ENCODE measurements around the gene ZNF804B. TPM values are rescaled to one million over a fixed set of nuclear protein-coding genes. Genes with fewer than 3 reads are reported as not detected.

Gene ZNF804B
- polyA plus RNA-seq (2013): 0.01 TPM in 1 of 2 replicates, not detected in the other

DNA sequence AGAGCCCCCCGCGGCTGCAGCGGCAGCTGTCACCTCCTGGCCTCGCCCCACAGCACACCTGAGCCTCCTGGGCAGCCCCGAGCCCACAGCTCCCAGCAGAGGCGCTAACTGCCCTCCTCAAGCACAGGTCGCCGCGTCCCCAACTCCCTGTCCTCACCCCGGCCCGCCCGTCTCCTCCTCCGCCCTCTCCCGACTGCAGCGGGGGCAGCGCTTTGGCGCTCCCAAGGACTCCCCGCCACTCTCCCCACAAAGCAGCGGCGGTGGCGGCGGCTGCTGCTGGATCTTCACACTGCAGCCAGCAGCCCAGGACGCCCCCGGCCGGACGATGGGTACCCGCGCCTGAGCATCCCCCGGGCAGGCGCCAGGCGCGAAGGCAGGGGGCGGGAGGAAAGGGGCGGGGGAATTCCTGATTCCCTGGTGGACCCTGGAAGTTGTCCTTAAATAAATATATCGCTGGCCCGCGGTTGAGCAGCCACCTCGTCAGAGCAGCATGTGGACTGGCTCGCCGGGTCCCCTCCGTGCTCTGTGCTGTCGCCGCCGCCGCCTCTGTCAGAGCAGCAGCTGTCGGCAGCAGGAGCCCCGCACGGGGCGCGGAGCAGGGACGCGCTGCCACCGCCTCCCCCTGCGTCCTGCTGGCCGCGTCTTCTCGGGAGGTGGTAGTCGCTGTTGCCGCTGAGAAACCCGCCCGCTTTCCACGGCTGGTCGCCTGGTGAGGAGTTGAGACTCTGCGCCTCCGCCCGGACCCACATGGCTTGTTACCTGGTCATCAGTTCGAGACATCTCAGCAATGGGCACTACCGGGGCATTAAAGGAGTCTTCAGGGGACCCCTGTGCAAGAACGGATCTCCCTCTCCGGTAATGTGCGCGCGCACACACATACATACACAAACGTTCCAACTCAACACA is at the start of gene ZNF804B:
Gene ZNF804B (plus strand): TSS at position 471 of the 906 bp plus-strand sequence. CDS start 277 bp downstream, at position 748.
- no peak within 1 kb of the TSS for H3K9ac ChIP-seq (ENCODE audit: low read length)
- H3K23ac ChIP-seq (ENCODE audit: low read length): no peak within 1 kb of the TSS
- H3K4me1 ChIP-seq (ENCODE audit: control insufficient read depth in 1 of 2, insufficient read depth in 2 of 2, low read length in 2 of 2): peaks cover 4 to 6% of the 10 kb centered on the region in 2 experiments
- no peaks in the 10 kb centered on the region for H3K79me2 ChIP-seq (ENCODE audit: control insufficient read depth, insufficient read depth, low read length, poor library complexity)
- no peak for DNase-seq
- H3K9me3 ChIP-seq (ENCODE audit: insufficient read depth, low read depth, low read length): no peaks in the 10 kb centered on the region
- no peaks in the 10 kb centered on the region for H3K79me1 ChIP-seq (ENCODE audit: low read length)
- peak within 1 kb of the TSS; percentile 57 for H3K4me2 ChIP-seq (ENCODE audit: low read length)
- no peaks in the 10 kb centered on the region for H3K36me3 ChIP-seq (ENCODE audit: control insufficient read depth in 1 of 2, insufficient read depth in 2 of 2, low read length in 2 of 2)
- no peak within 1 kb of the TSS for H2AFZ ChIP-seq (ENCODE audit: insufficient read depth, low read length, poor library complexity)
- H3K18ac ChIP-seq (ENCODE audit: low read length): no peak within 1 kb of the TSS
- no peak within 1 kb of the TSS for H2BK12ac ChIP-seq (ENCODE audit: low read length)
- peaks cover 28% of the 10 kb centered on the region for H3K27me3 ChIP-seq (ENCODE audit: insufficient read depth, low read length)
- no peak within 1 kb of the TSS for H4K12ac ChIP-seq (ENCODE audit: low read depth, low read length)
- H2BK120ac ChIP-seq (ENCODE audit: insufficient read depth, low read length, poor library complexity): no peak within 1 kb of the TSS
- H2AK5ac ChIP-seq (ENCODE audit: low read length): no peak within 1 kb of the TSS
- H3K4ac ChIP-seq (ENCODE audit: low read depth, low read length): no peak within 1 kb of the TSS
- no peak within 1 kb of the TSS for H3K27ac ChIP-seq (ENCODE audit: low read depth, low read length)
- no CpG with 5 or more reads among the region's 74 CpGs for WGBS (ENCODE audit: extremely low coverage, insufficient coverage, insufficient read length)
- no peak within 1 kb of the TSS for H4K91ac ChIP-seq (ENCODE audit: low read depth, low read length)
- H4K8ac ChIP-seq (ENCODE audit: low read depth, low read length): no peak within 1 kb of the TSS
- H3K14ac ChIP-seq (ENCODE audit: low read length): no peak within 1 kb of the TSS
- H2BK5ac ChIP-seq (ENCODE audit: low read depth, low read length, poor library complexity): no peak within 1 kb of the TSS
- H3K4me3 ChIP-seq (ENCODE audit: low read depth, low read length): peak within 1 kb of the TSS; percentile 53

DNA sequence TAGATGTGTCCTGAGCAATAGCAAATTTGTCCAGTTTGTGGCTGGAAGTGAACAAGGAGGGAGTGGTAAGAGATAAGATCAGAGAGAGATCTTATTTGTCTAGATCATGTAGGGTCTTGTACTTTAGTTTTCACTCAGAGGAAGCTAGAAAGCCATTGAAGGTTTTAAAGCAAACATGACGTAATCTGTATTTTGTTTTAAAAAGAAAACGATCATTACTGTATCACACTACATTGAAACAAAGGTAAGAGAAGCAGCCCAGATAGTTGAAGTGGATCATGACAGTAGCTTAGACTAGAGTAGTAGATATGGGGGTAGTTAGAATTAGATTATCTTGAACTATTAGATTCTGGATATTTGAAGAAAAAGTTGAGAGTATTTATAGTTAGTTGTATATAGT is 23.6 kb upstream of the ZNF804B start:
- no peak overlapping the region for H3K4me3 ChIP-seq (ENCODE audit: low read depth, low read length)
- no peak overlapping the region for H3K4ac ChIP-seq (ENCODE audit: low read depth, low read length)
- H3K23ac ChIP-seq (ENCODE audit: low read length): no peak overlapping the region
- no peak overlapping the region for H3K18ac ChIP-seq (ENCODE audit: low read length)
- no peak overlapping the region for H3K14ac ChIP-seq (ENCODE audit: low read length)
- H2AFZ ChIP-seq (ENCODE audit: insufficient read depth, low read length, poor library complexity): no peak overlapping the region
- no peak overlapping the region for H4K91ac ChIP-seq (ENCODE audit: low read depth, low read length)
- H3K4me2 ChIP-seq (ENCODE audit: low read length): no peak overlapping the region
- DNase-seq: no peak
- H3K79me2 ChIP-seq (ENCODE audit: control insufficient read depth, insufficient read depth, low read length, poor library complexity): no peaks in the 10 kb centered on the region
- WGBS (ENCODE audit: extremely low coverage, insufficient coverage, insufficient read length): no CpG with 5 or more reads among the region's 2 CpGs
- no peak overlapping the region for H2BK5ac ChIP-seq (ENCODE audit: low read depth, low read length, poor library complexity)
- H2BK120ac ChIP-seq (ENCODE audit: insufficient read depth, low read length, poor library complexity): no peak overlapping the region
- no peaks in the 10 kb centered on the region for H3K36me3 ChIP-seq (ENCODE audit: control insufficient read depth in 1 of 2, insufficient read depth in 2 of 2, low read length in 2 of 2)
- H3K9ac ChIP-seq (ENCODE audit: low read length): no peak overlapping the region
- no peak overlapping the region for H4K8ac ChIP-seq (ENCODE audit: low read depth, low read length)
- no peak overlapping the region for H3K27ac ChIP-seq (ENCODE audit: low read depth, low read length)
- no peak overlapping the region for H2AK5ac ChIP-seq (ENCODE audit: low read length)
- H3K4me1 ChIP-seq (ENCODE audit: control insufficient read depth in 1 of 2, insufficient read depth in 2 of 2, low read length in 2 of 2): no peaks in the 10 kb centered on the region
- no peaks in the 10 kb centered on the region for H3K9me3 ChIP-seq (ENCODE audit: insufficient read depth, low read depth, low read length)
- no peaks in the 10 kb centered on the region for H3K27me3 ChIP-seq (ENCODE audit: insufficient read depth, low read length)
- H4K12ac ChIP-seq (ENCODE audit: low read depth, low read length): no peak overlapping the region
- H3K79me1 ChIP-seq (ENCODE audit: low read length): no peaks in the 10 kb centered on the region
- no peak overlapping the region for H2BK12ac ChIP-seq (ENCODE audit: low read length)

DNA sequence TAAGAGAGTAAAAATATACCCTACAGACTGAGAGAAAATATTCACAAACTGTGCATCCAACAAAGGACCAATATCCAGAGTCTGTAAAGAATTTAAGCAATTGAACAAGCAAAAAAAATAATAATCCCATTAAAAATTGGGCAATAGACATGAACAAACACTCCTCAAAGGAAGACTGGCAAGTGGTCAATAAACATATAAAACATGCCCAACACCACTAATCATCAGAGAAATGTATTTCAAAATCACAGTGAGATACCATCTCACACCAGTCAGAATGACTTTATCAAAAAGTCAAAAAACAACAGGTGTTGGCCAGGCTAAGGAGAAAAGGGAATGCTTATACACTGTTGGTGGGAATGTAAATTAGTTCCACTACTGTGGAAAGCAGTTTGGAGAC is 21.9 kb upstream of the ZNF804B start:
- Histone ChIP-seq H3K23ac (ENCODE audit: low read length) (no peak overlapping the region), H3K79me2 (ENCODE audit: control insufficient read depth, insufficient read depth, low read length, poor library complexity) (no peaks in the 10 kb centered on the region), H2BK12ac (ENCODE audit: low read length) (no peak overlapping the region), H3K14ac (ENCODE audit: low read length) (no peak overlapping the region), H3K4ac (ENCODE audit: low read depth, low read length) (no peak overlapping the region), H2BK120ac (ENCODE audit: insufficient read depth, low read length, poor library complexity) (no peak overlapping the region), H3K79me1 (ENCODE audit: low read length) (no peaks in the 10 kb centered on the region), H4K12ac (ENCODE audit: low read depth, low read length) (no peak overlapping the region), H3K4me2 (ENCODE audit: low read length) (no peak overlapping the region), H3K9me3 (ENCODE audit: insufficient read depth, low read depth, low read length) (no peaks in the 10 kb centered on the region), H3K9ac (ENCODE audit: low read length) (no peak overlapping the region), H4K8ac (ENCODE audit: low read depth, low read length) (no peak overlapping the region), H4K91ac (ENCODE audit: low read depth, low read length) (no peak overlapping the region), H3K36me3 (ENCODE audit: control insufficient read depth in 1 of 2, insufficient read depth in 2 of 2, low read length in 2 of 2) (no peaks in the 10 kb centered on the region), H3K18ac (ENCODE audit: low read length) (no peak overlapping the region), H3K27ac (ENCODE audit: low read depth, low read length) (no peak overlapping the region), H2AFZ (ENCODE audit: insufficient read depth, low read length, poor library complexity) (no peak overlapping the region), H2AK5ac (ENCODE audit: low read length) (no peak overlapping the region), H3K4me1 (ENCODE audit: control insufficient read depth in 1 of 2, insufficient read depth in 2 of 2, low read length in 2 of 2) (no peaks in the 10 kb centered on the region), H3K27me3 (ENCODE audit: insufficient read depth, low read length) (no peaks in the 10 kb centered on the region), H3K4me3 (ENCODE audit: low read depth, low read length) (no peak overlapping the region), H2BK5ac (ENCODE audit: low read depth, low read length, poor library complexity) (no peak overlapping the region)
- DNase-seq: no peak

DNA sequence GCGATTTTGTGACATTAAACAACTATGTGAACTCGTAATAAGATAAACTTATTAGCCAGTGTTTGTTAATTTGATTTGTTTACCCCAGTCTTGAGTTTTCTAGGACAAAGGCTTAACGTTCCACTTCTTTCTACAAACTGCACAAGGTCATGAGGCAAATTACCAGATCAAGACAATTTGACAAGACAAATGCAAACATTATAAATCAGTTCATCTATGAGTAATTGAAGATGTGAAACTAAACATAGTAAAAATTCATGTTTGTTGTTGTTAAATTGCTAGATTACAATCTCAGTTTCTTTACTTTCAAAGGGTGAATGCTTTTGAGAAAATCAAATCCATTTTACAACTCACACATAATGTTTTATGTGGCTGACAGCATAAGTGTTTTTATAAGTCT is 13.4 kb upstream of the ZNF804B start:
- Histone ChIP-seq H3K4me3 (ENCODE audit: low read depth, low read length) (no peak overlapping the region), H4K12ac (ENCODE audit: low read depth, low read length) (no peak overlapping the region), H3K23ac (ENCODE audit: low read length) (no peak overlapping the region), H3K27me3 (ENCODE audit: insufficient read depth, low read length) (no peaks in the 10 kb centered on the region), H2BK120ac (ENCODE audit: insufficient read depth, low read length, poor library complexity) (no peak overlapping the region), H3K14ac (ENCODE audit: low read length) (no peak overlapping the region), H3K79me2 (ENCODE audit: control insufficient read depth, insufficient read depth, low read length, poor library complexity) (no peaks in the 10 kb centered on the region), H2BK5ac (ENCODE audit: low read depth, low read length, poor library complexity) (no peak overlapping the region), H3K79me1 (ENCODE audit: low read length) (no peaks in the 10 kb centered on the region), H3K18ac (ENCODE audit: low read length) (no peak overlapping the region), H3K27ac (ENCODE audit: low read depth, low read length) (no peak overlapping the region), H2BK12ac (ENCODE audit: low read length) (no peak overlapping the region), H2AK5ac (ENCODE audit: low read length) (no peak overlapping the region), H3K4ac (ENCODE audit: low read depth, low read length) (no peak overlapping the region), H3K9ac (ENCODE audit: low read length) (no peak overlapping the region), H4K91ac (ENCODE audit: low read depth, low read length) (no peak overlapping the region), H2AFZ (ENCODE audit: insufficient read depth, low read length, poor library complexity) (no peak overlapping the region), H3K4me2 (ENCODE audit: low read length) (no peak overlapping the region), H4K8ac (ENCODE audit: low read depth, low read length) (no peak overlapping the region), H3K9me3 (ENCODE audit: insufficient read depth, low read depth, low read length) (no peaks in the 10 kb centered on the region), H3K36me3 (ENCODE audit: control insufficient read depth in 1 of 2, insufficient read depth in 2 of 2, low read length in 2 of 2) (no peaks in the 10 kb centered on the region), H3K4me1 (ENCODE audit: control insufficient read depth in 1 of 2, insufficient read depth in 2 of 2, low read length in 2 of 2) (no peaks in the 10 kb centered on the region)
- WGBS (ENCODE audit: extremely low coverage, insufficient coverage, insufficient read length): no CpG with 5 or more reads among the region's 3 CpGs
- DNase-seq: no peak
